K562 (cell line): Measurements from ENCODE around the gene GTPBP8. TPM values are rescaled to one million over a fixed set of nuclear protein-coding genes. Genes with fewer than 3 reads are reported as not detected.

Source experiments
- ARID1B ChIP-seq: fragments of 450-650 bp; IDR thresholded peaks from 2 replicates; pipeline ENCODE4 v1.6.1; 2016; ENCODE audit warnings: antibody characterized with exemption, mild to moderate bottlenecking, inconsistent platforms
- HDAC8 ChIP-seq: fragments of 450-650 bp; IDR thresholded peaks from 2 replicates; pipeline ENCODE4 v1.6.1; 2016; ENCODE audit warnings: mild to moderate bottlenecking, missing genetic modification characterization, moderate library complexity, missing compliant biosample characterization
- NFE2 ChIP-seq: IDR thresholded peaks from 2 replicates; pipeline ENCODE4 v1.6.1; 2014; ENCODE audit warnings: antibody characterized with exemption, low read depth
- SIX5 ChIP-seq, 2 experiments: IDR thresholded peaks; 2 replicates each; pipeline ENCODE4 v1.6.1; 2011; ENCODE audit warnings: low read length in 2 of 2, borderline replicate concordance in 1 of 2, low read depth in 1 of 2, mild to moderate bottlenecking in 1 of 2, moderate library complexity in 1 of 2; ENCODE audit not compliant: insufficient read depth in 1 of 2
- TAF1 ChIP-seq: IDR thresholded peaks from 2 replicates; pipeline ENCODE4 v1.6.1; 2011; ENCODE audit warnings: mild to moderate bottlenecking, low read length, moderate library complexity; ENCODE audit not compliant: insufficient read depth, control insufficient read depth, severe bottlenecking; ENCODE audit errors: extremely low read depth
- TARDBP ChIP-seq: fragments of 450-650 bp; IDR thresholded peaks from 2 replicates; pipeline ENCODE4 v1.6.1; 2016
- THRAP3 ChIP-seq: fragments of 450-650 bp; IDR thresholded peaks from 2 replicates; pipeline ENCODE4 v1.6.1; 2016; ENCODE audit warnings: mild to moderate bottlenecking, inconsistent platforms, borderline replicate concordance
- ZNF583 ChIP-seq: fragments of 250-450 bp; sonication (Bioruptor Pico); IDR thresholded peaks from 2 replicates; pipeline ENCODE4 v1.4.0; 2020
- polyA plus RNA-seq, 8 experiments: library from polyadenylated mRNA; depleted of rRNA in 4 of 8; stranded (reverse) in 5 of 8; unstranded in 3 of 8; fragments of >200 nt; fragmentation: Nextera tagmentation in 2 of 8; fragmentation: Illumina TruSeq in 1 of 8; extraction: Ambion mirVana in 2 of 8; extraction: Trizol in 1 of 8; gene quantifications; 2 replicates each; pipeline versions ENCODE4 v1.2.1 to v1.2.3, GENCODE V29; 2011 to 2014; ENCODE audit warnings: inconsistent platforms in 1 of 8, missing spikeins in 1 of 8
- total RNA-seq, 7 experiments: library from RNA; depleted of rRNA in 6 of 7; stranded (reverse); fragments of >200 nt in 6 of 7; fragmentation: Illumina TruSeq in 2 of 7; extraction: Trizol in 2 of 7; gene quantifications; 2 replicates each; pipeline versions ENCODE4 v1.2.1 to v1.2.3, GENCODE V29; 2011 to 2021; ENCODE audit warnings: low replicate concordance in 1 of 7
- TF ChIP-seq, protein P1 (sequence below), 2 experiments: fragments of 450-650 bp in 1 of 2; sonication (generic) in 1 of 2; formaldehyde crosslinking in 1 of 2; IDR thresholded peaks; 2 replicates each; pipeline versions ENCODE4 v1.7.1 to v1.9.0; 2016 to 2022; ENCODE audit warnings: inconsistent platforms in 1 of 2, mild to moderate bottlenecking in 1 of 2, missing genetic modification reagents in 1 of 2
- TF ChIP-seq, protein P2 (sequence below), 2 experiments: fragments of 450-650 bp in 1 of 2; sonication (generic) in 1 of 2; formaldehyde crosslinking in 1 of 2; IDR thresholded peaks in 1 of 2; conservative IDR thresholded peaks in 1 of 2; 2 replicates each; pipeline versions ENCODE4 v1.6.1 to v1.8.1; 2016 to 2023; ENCODE audit warnings: mild to moderate bottlenecking in 2 of 2, moderate library complexity in 2 of 2, inconsistent platforms in 1 of 2, missing genetic modification reagents in 1 of 2
- TF ChIP-seq, protein P3 (sequence below): sonication (generic); formaldehyde crosslinking; IDR thresholded peaks from 2 replicates; pipeline ENCODE4 v1.8.0; 2022; ENCODE audit warnings: missing genetic modification reagents, mild to moderate bottlenecking, moderate library complexity, borderline replicate concordance
- TF ChIP-seq, protein P4 (sequence below): fragments of 450-650 bp; formaldehyde crosslinking; IDR thresholded peaks from 2 replicates; pipeline ENCODE4 v1.4.0; 2020; ENCODE audit warnings: mild to moderate bottlenecking, moderate library complexity

GTPBP8 gene
- total and polyA plus RNA-seq, 9 of the 15 experiments (the other 6 are each of a cell fraction or from before 2014, with no cell fraction given): 14.0 to 33.3 (median 20.8) TPM

DNA sequence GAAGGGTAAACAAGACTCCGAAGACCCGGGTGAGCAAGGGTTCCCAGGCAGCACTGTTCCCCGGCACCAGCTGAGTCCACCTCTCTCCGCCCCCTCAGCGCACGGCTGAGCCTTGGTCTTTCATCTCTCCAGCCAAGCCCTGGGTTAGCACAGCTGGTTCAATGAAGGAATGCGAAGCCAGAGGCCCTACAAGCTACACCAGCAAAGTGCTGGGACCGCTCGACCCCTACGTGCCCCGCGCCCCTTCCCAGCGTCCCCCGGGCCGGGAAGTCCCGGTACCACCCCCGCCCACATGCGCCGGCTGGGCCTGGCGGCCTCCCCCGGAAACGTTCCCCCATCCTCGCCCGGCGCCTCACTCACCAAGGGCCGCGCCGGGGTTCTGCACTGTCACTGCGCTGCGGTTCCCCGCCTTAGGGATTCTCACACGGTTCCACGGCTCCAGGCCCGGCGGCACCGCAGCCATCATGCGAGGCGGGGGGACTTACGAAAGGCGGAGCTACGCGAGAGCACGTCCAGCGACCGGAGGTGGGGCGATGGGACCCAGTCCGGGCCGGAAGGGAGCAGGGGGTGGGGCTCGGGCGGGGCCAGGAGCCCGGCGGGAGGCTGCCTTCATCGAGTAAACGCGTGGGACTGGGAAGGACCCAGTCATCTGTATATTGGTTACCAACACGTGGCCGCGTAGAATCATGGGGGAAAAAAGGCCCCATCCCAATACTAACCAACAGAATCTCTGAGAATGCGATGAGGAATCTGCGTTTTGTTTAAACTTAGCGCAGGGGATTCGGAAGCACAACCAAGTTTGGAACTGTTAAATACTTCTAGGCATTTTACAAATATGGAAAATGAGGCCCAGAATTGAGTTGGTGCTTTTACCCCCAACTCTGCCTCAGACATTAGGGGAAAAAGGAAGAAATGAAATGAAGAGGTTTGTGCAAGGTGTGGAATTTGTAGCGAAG lies 28.7 kb downstream of the GTPBP8 start (continued):
- TF ChIP-seq, protein P1, sequence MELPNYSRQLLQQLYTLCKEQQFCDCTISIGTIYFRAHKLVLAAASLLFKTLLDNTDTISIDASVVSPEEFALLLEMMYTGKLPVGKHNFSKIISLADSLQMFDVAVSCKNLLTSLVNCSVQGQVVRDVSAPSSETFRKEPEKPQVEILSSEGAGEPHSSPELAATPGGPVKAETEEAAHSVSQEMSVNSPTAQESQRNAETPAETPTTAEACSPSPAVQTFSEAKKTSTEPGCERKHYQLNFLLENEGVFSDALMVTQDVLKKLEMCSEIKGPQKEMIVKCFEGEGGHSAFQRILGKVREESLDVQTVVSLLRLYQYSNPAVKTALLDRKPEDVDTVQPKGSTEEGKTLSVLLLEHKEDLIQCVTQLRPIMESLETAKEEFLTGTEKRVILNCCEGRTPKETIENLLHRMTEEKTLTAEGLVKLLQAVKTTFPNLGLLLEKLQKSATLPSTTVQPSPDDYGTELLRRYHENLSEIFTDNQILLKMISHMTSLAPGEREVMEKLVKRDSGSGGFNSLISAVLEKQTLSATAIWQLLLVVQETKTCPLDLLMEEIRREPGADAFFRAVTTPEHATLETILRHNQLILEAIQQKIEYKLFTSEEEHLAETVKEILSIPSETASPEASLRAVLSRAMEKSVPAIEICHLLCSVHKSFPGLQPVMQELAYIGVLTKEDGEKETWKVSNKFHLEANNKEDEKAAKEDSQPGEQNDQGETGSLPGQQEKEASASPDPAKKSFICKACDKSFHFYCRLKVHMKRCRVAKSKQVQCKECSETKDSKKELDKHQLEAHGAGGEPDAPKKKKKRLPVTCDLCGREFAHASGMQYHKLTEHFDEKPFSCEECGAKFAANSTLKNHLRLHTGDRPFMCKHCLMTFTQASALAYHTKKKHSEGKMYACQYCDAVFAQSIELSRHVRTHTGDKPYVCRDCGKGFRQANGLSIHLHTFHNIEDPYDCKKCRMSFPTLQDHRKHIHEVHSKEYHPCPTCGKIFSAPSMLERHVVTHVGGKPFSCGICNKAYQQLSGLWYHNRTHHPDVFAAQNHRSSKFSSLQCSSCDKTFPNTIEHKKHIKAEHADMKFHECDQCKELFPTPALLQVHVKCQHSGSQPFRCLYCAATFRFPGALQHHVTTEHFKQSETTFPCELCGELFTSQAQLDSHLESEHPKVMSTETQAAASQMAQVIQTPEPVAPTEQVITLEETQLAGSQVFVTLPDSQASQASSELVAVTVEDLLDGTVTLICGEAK (IDR thresholded peaks at IDR 0.05): peak; percentile 88
- TF ChIP-seq, protein P1 (CRISPR knock-in tag; IDR thresholded peaks at IDR 0.05): no peak
- TF ChIP-seq TARDBP (no peak), NFE2 (peak; percentile 55; the same call in 1 of the 2 replicates), TAF1 (peak; percentile 79), SIX5 (IDR thresholded peaks at IDR 0.05; ENCODE audit: borderline replicate concordance in 1 of 2, insufficient read depth in 1 of 2, low read depth in 1 of 2, low read length in 2 of 2) (no peak), ARID1B (no peak), THRAP3 (no peak), ZNF583 (no peak), HDAC8 (no peak)
- TF ChIP-seq, protein P2, sequence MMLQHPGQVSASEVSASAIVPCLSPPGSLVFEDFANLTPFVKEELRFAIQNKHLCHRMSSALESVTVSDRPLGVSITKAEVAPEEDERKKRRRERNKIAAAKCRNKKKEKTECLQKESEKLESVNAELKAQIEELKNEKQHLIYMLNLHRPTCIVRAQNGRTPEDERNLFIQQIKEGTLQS (IDR thresholded peaks at IDR 0.05): no peak
- TF ChIP-seq, protein P2 (CRISPR knock-in tag; conservative IDR thresholded peaks at IDR 0.05): no peak
- TF ChIP-seq, protein P3, sequence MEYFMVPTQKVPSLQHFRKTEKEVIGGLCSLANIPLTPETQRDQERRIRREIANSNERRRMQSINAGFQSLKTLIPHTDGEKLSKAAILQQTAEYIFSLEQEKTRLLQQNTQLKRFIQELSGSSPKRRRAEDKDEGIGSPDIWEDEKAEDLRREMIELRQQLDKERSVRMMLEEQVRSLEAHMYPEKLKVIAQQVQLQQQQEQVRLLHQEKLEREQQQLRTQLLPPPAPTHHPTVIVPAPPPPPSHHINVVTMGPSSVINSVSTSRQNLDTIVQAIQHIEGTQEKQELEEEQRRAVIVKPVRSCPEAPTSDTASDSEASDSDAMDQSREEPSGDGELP (CRISPR knock-in tag): peak; percentile 73
- TF ChIP-seq, protein P4, sequence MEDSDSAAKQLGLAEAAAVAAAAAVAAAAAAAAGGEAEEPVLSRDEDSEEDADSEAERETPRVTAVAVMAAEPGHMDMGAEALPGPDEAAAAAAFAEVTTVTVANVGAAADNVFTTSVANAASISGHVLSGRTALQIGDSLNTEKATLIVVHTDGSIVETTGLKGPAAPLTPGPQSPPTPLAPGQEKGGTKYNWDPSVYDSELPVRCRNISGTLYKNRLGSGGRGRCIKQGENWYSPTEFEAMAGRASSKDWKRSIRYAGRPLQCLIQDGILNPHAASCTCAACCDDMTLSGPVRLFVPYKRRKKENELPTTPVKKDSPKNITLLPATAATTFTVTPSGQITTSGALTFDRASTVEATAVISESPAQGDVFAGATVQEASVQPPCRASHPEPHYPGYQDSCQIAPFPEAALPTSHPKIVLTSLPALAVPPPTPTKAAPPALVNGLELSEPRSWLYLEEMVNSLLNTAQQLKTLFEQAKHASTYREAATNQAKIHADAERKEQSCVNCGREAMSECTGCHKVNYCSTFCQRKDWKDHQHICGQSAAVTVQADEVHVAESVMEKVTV (CRISPR knock-in tag): no peak
